GM23338 (cell line): ENCODE measurements around the gene ACTR2. TPM values are rescaled to one million over a fixed set of nuclear protein-coding genes. Genes with fewer than 3 reads are reported as not detected.

Source experiments
- ATAC-seq: fragments of 200-7000 bp; cut with Tn5 transposase; 3 replicates; pipeline ENCODE4 v1.9.1; 2020
- DNase-seq: peaks from one replicate; pipeline ENCODE4 v3.0.0-alpha.2; 2015; ENCODE audit warnings: low spot score
- H2AFZ ChIP-seq: fragments of 200-600 bp; sonication (generic); 2 replicates; pipeline ENCODE4 v1.8.0; 2016; ENCODE audit warnings: antibody characterized with exemption, mild to moderate bottlenecking, moderate library complexity
- H3F3A ChIP-seq: fragments of 200-600 bp; sonication (generic); replicated peaks from 2 replicates; pipeline ENCODE4 v1.8.0; 2017; ENCODE audit warnings: antibody characterized with exemption, mixed run types, low read depth
- H3K27ac ChIP-seq: fragments of 200-600 bp; sonication (generic); 2 replicates; pipeline ENCODE4 v1.6.1; 2016; ENCODE audit warnings: low read depth
- H3K27me3 ChIP-seq: fragments of 200-600 bp; sonication (generic); 2 replicates; pipeline ENCODE4 v1.8.0; 2016; ENCODE audit warnings: mild to moderate bottlenecking, mixed run types, moderate library complexity; ENCODE audit not compliant: insufficient read depth
- H3K36me3 ChIP-seq: fragments of 200-600 bp; sonication (generic); 2 replicates; pipeline ENCODE4 v1.8.0; 2016; ENCODE audit warnings: mild to moderate bottlenecking; ENCODE audit not compliant: insufficient read depth
- H3K4me1 ChIP-seq: fragments of 200-600 bp; sonication (generic); 2 replicates; pipeline ENCODE4 v1.8.0; 2016; ENCODE audit warnings: mild to moderate bottlenecking, moderate library complexity; ENCODE audit not compliant: insufficient read depth
- H3K4me2 ChIP-seq: fragments of 200-600 bp; sonication (generic); 2 replicates; pipeline ENCODE4 v1.7.1; 2017; ENCODE audit warnings: mixed run types
- H3K4me3 ChIP-seq: fragments of 200-600 bp; sonication (generic); 2 replicates; pipeline ENCODE4 v1.6.1; 2016; ENCODE audit warnings: mixed run types
- H3K79me2 ChIP-seq: fragments of 200-600 bp; sonication (generic); replicated peaks from 2 replicates; pipeline ENCODE4 v1.8.0; 2017; ENCODE audit warnings: mild to moderate bottlenecking; ENCODE audit not compliant: insufficient read depth
- H3K9me2 ChIP-seq: fragments of 200-600 bp; sonication (generic); 2 replicates; pipeline ENCODE4 v1.8.0; 2017; ENCODE audit not compliant: insufficient read depth
- H4K20me1 ChIP-seq: fragments of 200-600 bp; sonication (generic); replicated peaks from 2 replicates; pipeline ENCODE4 v1.8.0; 2017; ENCODE audit warnings: mild to moderate bottlenecking; ENCODE audit not compliant: insufficient read depth
- H3K27ac Mint-ChIP-seq: 2 replicates; pipeline ENCODE4 v1.8.0; 2020; ENCODE audit warnings: inconsistent platforms, mild to moderate bottlenecking, moderate library complexity, mixed read lengths
- H3K27me3 Mint-ChIP-seq: 3 replicates; pipeline ENCODE4 v1.8.0; 2022; ENCODE audit warnings: low read depth, mild to moderate bottlenecking, moderate library complexity, mixed read lengths, inconsistent platforms; ENCODE audit not compliant: insufficient read depth, poor library complexity
- H3K36me3 Mint-ChIP-seq: 3 replicates; pipeline ENCODE4 v1.8.0; 2021; ENCODE audit warnings: low read depth, mild to moderate bottlenecking, inconsistent platforms, moderate library complexity, mixed read lengths
- H3K4me1 Mint-ChIP-seq: 3 replicates; pipeline ENCODE4 v1.8.0; 2020; ENCODE audit warnings: mild to moderate bottlenecking, inconsistent platforms, mixed read lengths
- H3K4me3 Mint-ChIP-seq: 3 replicates; pipeline ENCODE4 v1.8.0; 2021; ENCODE audit warnings: moderate library complexity, mild to moderate bottlenecking, inconsistent platforms, mixed read lengths
- H3K9me3 Mint-ChIP-seq: 3 replicates; pipeline ENCODE4 v1.8.0; 2020; ENCODE audit warnings: moderate library complexity, mild to moderate bottlenecking, inconsistent platforms, mixed read lengths
- CREB1 ChIP-seq: fragments of 250-450 bp; sonication (Bioruptor Pico); IDR thresholded peaks from 2 replicates; pipeline ENCODE4 v1.5.0; 2020; ENCODE audit warnings: low read depth, mild to moderate bottlenecking, moderate library complexity
- EZH2 ChIP-seq: fragments of 200-600 bp; sonication (generic); IDR thresholded peaks from one replicate; pipeline ENCODE4 v1.8.0; 2017; ENCODE audit warnings: antibody characterized with exemption, mild to moderate bottlenecking, low read depth; ENCODE audit not compliant: unreplicated experiment
- EZH2phosphoT487 ChIP-seq: fragments of 200-600 bp; sonication (generic); IDR thresholded peaks from one replicate; pipeline ENCODE4 v1.8.1; 2018; ENCODE audit warnings: antibody characterized with exemption; ENCODE audit not compliant: unreplicated experiment
- JUNB ChIP-seq: IDR thresholded peaks from one replicate; pipeline ENCODE4 v1.6.1; 2016; ENCODE audit warnings: antibody characterized with exemption; ENCODE audit not compliant: unreplicated experiment
- NANOG ChIP-seq: IDR thresholded peaks from 2 replicates; pipeline ENCODE4 v1.6.1; 2016; ENCODE audit warnings: antibody characterized with exemption, borderline replicate concordance
- POLR2AphosphoS5 ChIP-seq: IDR thresholded peaks from 2 replicates; pipeline ENCODE4 v1.6.1; 2016; ENCODE audit warnings: antibody characterized with exemption, low read depth
- STAT1 ChIP-seq: IDR thresholded peaks from one replicate; pipeline ENCODE4 v1.6.1; 2016; ENCODE audit warnings: antibody characterized with exemption; ENCODE audit not compliant: unreplicated experiment
- ZNF114 ChIP-seq: fragments of 250-450 bp; sonication (Bioruptor Pico); IDR thresholded peaks from 2 replicates; pipeline ENCODE4 v1.5.0; 2020; ENCODE audit warnings: mild to moderate bottlenecking, moderate library complexity
- ZNF331 ChIP-seq: fragments of 250-450 bp; sonication (Bioruptor Pico); IDR thresholded peaks from 2 replicates; pipeline ENCODE4 v1.5.0; 2020; ENCODE audit warnings: low read depth, mild to moderate bottlenecking, moderate library complexity
- polyA plus RNA-seq: library from polyadenylated mRNA; unstranded; fragments of >200 nt; fragmentation: Nextera tagmentation; extraction: Ambion mirVana; gene quantifications from 2 replicates; pipeline ENCODE4 v1.2.1, GENCODE V29; 2016
- total RNA-seq: library from RNA; depleted of rRNA; stranded (reverse); fragments of >200 nt; shearing (Covaris generic); gene quantifications from 2 replicates; pipeline ENCODE4 v1.2.3, GENCODE V29; 2014
- TF ChIP-seq, protein P1 (sequence below): IDR thresholded peaks from one replicate; pipeline ENCODE4 v1.6.1; 2018; ENCODE audit warnings: antibody characterized with exemption; ENCODE audit not compliant: unreplicated experiment
- TF ChIP-seq, protein P2 (sequence below), 2 experiments: fragments of 200-600 bp in 1 of 2; sonication (generic) in 1 of 2; conservative IDR thresholded peaks; 2 replicates each; pipeline versions ENCODE4 v1.5.1 to v1.6.1; 2016 to 2017; ENCODE audit warnings: antibody characterized with exemption in 2 of 2, low read depth in 2 of 2, mild to moderate bottlenecking in 2 of 2, moderate library complexity in 1 of 2
- TF ChIP-seq, protein P3 (sequence below): fragments of 250-450 bp; sonication (Bioruptor Pico); IDR thresholded peaks from 2 replicates; pipeline ENCODE4 v1.5.0; 2020; ENCODE audit warnings: mild to moderate bottlenecking, moderate library complexity
- TF ChIP-seq, protein P4 (sequence below): IDR thresholded peaks from 2 replicates; pipeline ENCODE4 v1.6.1; 2016; ENCODE audit warnings: antibody characterized with exemption

The ACTR2 gene
- total and polyA plus RNA-seq, 2 experiments from 2014 or later: 73.6 to 87.6 TPM

DNA sequence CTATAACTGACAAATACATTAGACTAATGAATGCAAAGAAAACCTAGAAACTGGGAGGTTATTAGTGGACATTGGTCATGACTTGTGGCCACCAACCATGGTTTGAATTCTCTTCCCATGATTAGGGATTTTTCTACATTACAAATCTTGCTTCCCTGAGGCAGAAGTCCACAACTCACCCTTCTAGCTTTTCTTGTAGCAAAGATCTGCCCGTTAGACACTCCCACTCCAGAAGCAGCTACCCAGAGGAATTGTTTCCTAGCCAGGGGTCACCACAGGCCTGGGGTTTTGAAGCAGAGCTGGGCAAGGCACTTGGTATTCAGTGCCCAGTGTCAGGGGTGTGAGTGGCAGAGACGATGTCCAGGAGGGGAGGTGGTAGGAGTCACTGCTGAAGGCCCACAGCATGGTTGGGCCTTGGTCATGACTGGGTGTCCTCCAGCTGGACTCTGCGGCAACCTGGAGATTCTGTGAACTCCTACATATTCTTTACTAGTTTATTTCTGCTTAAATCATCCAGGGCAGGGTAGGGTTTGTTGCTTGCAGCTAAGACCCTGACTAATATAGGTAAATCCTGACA lies 54.9 kb downstream of the ACTR2 start:
- TF ChIP-seq, protein P1, sequence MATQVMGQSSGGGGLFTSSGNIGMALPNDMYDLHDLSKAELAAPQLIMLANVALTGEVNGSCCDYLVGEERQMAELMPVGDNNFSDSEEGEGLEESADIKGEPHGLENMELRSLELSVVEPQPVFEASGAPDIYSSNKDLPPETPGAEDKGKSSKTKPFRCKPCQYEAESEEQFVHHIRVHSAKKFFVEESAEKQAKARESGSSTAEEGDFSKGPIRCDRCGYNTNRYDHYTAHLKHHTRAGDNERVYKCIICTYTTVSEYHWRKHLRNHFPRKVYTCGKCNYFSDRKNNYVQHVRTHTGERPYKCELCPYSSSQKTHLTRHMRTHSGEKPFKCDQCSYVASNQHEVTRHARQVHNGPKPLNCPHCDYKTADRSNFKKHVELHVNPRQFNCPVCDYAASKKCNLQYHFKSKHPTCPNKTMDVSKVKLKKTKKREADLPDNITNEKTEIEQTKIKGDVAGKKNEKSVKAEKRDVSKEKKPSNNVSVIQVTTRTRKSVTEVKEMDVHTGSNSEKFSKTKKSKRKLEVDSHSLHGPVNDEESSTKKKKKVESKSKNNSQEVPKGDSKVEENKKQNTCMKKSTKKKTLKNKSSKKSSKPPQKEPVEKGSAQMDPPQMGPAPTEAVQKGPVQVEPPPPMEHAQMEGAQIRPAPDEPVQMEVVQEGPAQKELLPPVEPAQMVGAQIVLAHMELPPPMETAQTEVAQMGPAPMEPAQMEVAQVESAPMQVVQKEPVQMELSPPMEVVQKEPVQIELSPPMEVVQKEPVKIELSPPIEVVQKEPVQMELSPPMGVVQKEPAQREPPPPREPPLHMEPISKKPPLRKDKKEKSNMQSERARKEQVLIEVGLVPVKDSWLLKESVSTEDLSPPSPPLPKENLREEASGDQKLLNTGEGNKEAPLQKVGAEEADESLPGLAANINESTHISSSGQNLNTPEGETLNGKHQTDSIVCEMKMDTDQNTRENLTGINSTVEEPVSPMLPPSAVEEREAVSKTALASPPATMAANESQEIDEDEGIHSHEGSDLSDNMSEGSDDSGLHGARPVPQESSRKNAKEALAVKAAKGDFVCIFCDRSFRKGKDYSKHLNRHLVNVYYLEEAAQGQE: no peak
- no peak for TF ChIP-seq EZH2phosphoT487
- TF ChIP-seq, protein P2, sequence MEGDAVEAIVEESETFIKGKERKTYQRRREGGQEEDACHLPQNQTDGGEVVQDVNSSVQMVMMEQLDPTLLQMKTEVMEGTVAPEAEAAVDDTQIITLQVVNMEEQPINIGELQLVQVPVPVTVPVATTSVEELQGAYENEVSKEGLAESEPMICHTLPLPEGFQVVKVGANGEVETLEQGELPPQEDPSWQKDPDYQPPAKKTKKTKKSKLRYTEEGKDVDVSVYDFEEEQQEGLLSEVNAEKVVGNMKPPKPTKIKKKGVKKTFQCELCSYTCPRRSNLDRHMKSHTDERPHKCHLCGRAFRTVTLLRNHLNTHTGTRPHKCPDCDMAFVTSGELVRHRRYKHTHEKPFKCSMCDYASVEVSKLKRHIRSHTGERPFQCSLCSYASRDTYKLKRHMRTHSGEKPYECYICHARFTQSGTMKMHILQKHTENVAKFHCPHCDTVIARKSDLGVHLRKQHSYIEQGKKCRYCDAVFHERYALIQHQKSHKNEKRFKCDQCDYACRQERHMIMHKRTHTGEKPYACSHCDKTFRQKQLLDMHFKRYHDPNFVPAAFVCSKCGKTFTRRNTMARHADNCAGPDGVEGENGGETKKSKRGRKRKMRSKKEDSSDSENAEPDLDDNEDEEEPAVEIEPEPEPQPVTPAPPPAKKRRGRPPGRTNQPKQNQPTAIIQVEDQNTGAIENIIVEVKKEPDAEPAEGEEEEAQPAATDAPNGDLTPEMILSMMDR (conservative IDR thresholded peaks at IDR 0.05; ENCODE audit: low read depth in 2 of 2): no peak
- TF ChIP-seq, protein P3, sequence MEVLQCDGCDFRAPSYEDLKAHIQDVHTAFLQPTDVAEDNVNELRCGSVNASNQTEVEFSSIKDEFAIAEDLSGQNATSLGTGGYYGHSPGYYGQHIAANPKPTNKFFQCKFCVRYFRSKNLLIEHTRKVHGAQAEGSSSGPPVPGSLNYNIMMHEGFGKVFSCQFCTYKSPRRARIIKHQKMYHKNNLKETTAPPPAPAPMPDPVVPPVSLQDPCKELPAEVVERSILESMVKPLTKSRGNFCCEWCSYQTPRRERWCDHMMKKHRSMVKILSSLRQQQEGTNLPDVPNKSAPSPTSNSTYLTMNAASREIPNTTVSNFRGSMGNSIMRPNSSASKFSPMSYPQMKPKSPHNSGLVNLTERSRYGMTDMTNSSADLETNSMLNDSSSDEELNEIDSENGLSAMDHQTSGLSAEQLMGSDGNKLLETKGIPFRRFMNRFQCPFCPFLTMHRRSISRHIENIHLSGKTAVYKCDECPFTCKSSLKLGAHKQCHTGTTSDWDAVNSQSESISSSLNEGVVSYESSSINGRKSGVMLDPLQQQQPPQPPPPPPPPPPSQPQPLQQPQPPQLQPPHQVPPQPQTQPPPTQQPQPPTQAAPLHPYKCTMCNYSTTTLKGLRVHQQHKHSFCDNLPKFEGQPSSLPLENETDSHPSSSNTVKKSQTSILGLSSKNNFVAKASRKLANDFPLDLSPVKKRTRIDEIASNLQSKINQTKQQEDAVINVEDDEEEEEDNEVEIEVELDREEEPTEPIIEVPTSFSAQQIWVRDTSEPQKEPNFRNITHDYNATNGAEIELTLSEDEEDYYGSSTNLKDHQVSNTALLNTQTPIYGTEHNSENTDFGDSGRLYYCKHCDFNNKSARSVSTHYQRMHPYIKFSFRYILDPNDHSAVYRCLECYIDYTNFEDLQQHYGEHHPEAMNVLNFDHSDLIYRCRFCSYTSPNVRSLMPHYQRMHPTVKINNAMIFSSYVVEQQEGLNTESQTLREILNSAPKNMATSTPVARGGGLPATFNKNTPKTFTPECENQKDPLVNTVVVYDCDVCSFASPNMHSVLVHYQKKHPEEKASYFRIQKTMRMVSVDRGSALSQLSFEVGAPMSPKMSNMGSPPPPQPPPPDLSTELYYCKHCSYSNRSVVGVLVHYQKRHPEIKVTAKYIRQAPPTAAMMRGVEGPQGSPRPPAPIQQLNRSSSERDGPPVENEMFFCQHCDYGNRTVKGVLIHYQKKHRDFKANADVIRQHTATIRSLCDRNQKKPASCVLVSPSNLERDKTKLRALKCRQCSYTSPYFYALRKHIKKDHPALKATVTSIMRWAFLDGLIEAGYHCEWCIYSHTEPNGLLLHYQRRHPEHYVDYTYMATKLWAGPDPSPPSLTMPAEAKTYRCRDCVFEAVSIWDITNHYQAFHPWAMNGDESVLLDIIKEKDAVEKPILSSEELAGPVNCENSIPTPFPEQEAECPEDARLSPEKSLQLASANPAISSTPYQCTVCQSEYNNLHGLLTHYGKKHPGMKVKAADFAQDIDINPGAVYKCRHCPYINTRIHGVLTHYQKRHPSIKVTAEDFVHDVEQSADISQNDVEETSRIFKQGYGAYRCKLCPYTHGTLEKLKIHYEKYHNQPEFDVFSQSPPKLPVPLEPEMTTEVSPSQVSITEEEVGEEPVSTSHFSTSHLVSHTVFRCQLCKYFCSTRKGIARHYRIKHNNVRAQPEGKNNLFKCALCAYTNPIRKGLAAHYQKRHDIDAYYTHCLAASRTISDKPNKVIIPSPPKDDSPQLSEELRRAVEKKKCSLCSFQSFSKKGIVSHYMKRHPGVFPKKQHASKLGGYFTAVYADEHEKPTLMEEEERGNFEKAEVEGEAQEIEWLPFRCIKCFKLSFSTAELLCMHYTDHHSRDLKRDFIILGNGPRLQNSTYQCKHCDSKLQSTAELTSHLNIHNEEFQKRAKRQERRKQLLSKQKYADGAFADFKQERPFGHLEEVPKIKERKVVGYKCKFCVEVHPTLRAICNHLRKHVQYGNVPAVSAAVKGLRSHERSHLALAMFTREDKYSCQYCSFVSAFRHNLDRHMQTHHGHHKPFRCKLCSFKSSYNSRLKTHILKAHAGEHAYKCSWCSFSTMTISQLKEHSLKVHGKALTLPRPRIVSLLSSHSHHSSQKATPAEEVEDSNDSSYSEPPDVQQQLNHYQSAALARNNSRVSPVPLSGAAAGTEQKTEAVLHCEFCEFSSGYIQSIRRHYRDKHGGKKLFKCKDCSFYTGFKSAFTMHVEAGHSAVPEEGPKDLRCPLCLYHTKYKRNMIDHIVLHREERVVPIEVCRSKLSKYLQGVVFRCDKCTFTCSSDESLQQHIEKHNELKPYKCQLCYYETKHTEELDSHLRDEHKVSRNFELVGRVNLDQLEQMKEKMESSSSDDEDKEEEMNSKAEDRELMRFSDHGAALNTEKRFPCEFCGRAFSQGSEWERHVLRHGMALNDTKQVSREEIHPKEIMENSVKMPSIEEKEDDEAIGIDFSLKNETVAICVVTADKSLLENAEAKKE (CRISPR knock-in tag): no peak
- TF ChIP-seq ZNF331 (CRISPR knock-in tag): no peak
- TF ChIP-seq NANOG: no peak
- no peak for TF ChIP-seq POLR2AphosphoS5
- no peak for TF ChIP-seq CREB1 (CRISPR knock-in tag)
- no peak for TF ChIP-seq ZNF114 (CRISPR knock-in tag)
- no peak for TF ChIP-seq EZH2
- TF ChIP-seq STAT1: no peak
- TF ChIP-seq, protein P4, sequence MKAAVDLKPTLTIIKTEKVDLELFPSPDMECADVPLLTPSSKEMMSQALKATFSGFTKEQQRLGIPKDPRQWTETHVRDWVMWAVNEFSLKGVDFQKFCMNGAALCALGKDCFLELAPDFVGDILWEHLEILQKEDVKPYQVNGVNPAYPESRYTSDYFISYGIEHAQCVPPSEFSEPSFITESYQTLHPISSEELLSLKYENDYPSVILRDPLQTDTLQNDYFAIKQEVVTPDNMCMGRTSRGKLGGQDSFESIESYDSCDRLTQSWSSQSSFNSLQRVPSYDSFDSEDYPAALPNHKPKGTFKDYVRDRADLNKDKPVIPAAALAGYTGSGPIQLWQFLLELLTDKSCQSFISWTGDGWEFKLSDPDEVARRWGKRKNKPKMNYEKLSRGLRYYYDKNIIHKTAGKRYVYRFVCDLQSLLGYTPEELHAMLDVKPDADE: no peak
- TF ChIP-seq JUNB: no peak
- peak overlapping the region; percentile 23; the same call in 1 of the 2 replicates for H3K4me2 ChIP-seq
- H3K27me3 ChIP-seq: peaks cover 69% of the 10 kb centered on the region
- H2AFZ ChIP-seq: no peak overlapping the region
- no peaks in the 10 kb centered on the region for H3K36me3 Mint-ChIP-seq
- H3K36me3 ChIP-seq: no peaks in the 10 kb centered on the region
- no peaks in the 10 kb centered on the region for H3K9me2 ChIP-seq
- no peak overlapping the region for H3K4me3 Mint-ChIP-seq
- H3K79me2 ChIP-seq: no peaks in the 10 kb centered on the region
- ATAC-seq: no peak
- peaks cover 12% of the 10 kb centered on the region for H3K4me1 Mint-ChIP-seq
- no peaks in the 10 kb centered on the region for H3K9me3 Mint-ChIP-seq
- peaks cover 55% of the 10 kb centered on the region for H3K27me3 Mint-ChIP-seq
- peaks cover 12% of the 10 kb centered on the region for H4K20me1 ChIP-seq
- peaks cover 4% of the 10 kb centered on the region; the same call in 1 of the 2 replicates for H3K4me1 ChIP-seq
- DNase-seq: no peak
- no peak overlapping the region for H3K27ac ChIP-seq
- H3K27ac Mint-ChIP-seq: no peak overlapping the region
- H3F3A ChIP-seq: no peaks in the 10 kb centered on the region
- H3K4me3 ChIP-seq: no peak overlapping the region
